H9 (cell line): Measurements from ENCODE around the gene MX1. TPM values are rescaled to one million over a fixed set of nuclear protein-coding genes. Genes with fewer than 3 reads are reported as not detected.

Source experiments
- DNase-seq: peaks from one replicate; pipeline ENCODE4 v3.0.0-alpha.2; 2017
- H2AFZ ChIP-seq: one replicate; pipeline ENCODE4 v1.6.1; 2013; ENCODE audit warnings: mild to moderate bottlenecking, low read length, control low read depth, moderate library complexity
- H2AK5ac ChIP-seq: 2 replicates; pipeline ENCODE4 v1.6.1; 2013; ENCODE audit warnings: low read length, control low read depth, mixed read lengths; ENCODE audit not compliant: insufficient read length
- H2BK120ac ChIP-seq: one replicate; pipeline ENCODE4 v1.6.1; 2013; ENCODE audit warnings: low read depth, mild to moderate bottlenecking, low read length, control low read depth, inconsistent platforms; ENCODE audit not compliant: poor library complexity, severe bottlenecking
- H2BK12ac ChIP-seq: 2 replicates; pipeline ENCODE4 v1.6.1; 2013; ENCODE audit warnings: low read length, control low read depth, mixed read lengths, low read depth; ENCODE audit not compliant: insufficient read length
- H2BK15ac ChIP-seq: 2 replicates; pipeline ENCODE4 v1.6.1; 2013; ENCODE audit warnings: low read depth, low read length, control low read depth
- H2BK20ac ChIP-seq: one replicate; pipeline ENCODE4 v1.6.1; 2013; ENCODE audit warnings: low read depth, mild to moderate bottlenecking, low read length, control low read depth, inconsistent platforms; ENCODE audit not compliant: poor library complexity, severe bottlenecking
- H2BK5ac ChIP-seq: 2 replicates; pipeline ENCODE4 v1.6.1; 2013; ENCODE audit warnings: low read length, control low read depth, mixed read lengths; ENCODE audit not compliant: insufficient read length
- H3K14ac ChIP-seq: 2 replicates; pipeline ENCODE4 v1.6.1; 2013; ENCODE audit warnings: low read length, control low read depth; ENCODE audit not compliant: insufficient read depth
- H3K18ac ChIP-seq: 2 replicates; pipeline ENCODE4 v1.6.1; 2013; ENCODE audit warnings: low read depth, mild to moderate bottlenecking, mixed read lengths, low read length, control low read depth; ENCODE audit not compliant: insufficient read length
- H3K23ac ChIP-seq: 2 replicates; pipeline ENCODE4 v1.6.1; 2013; ENCODE audit warnings: low read length, control low read depth, mixed read lengths, low read depth; ENCODE audit not compliant: insufficient read length
- H3K23me2 ChIP-seq: 2 replicates; pipeline ENCODE4 v1.6.1; 2013; ENCODE audit warnings: low read depth, mild to moderate bottlenecking, mixed read lengths, low read length, control low read depth; ENCODE audit not compliant: insufficient read length, poor library complexity, severe bottlenecking
- H3K27ac ChIP-seq: 2 replicates; pipeline ENCODE4 v1.5.1; 2013; ENCODE audit warnings: low read length, control low read depth, mixed read lengths, low read depth; ENCODE audit not compliant: insufficient read length
- H3K27me3 ChIP-seq: 2 replicates; pipeline ENCODE4 v1.6.1; 2013; ENCODE audit warnings: low read length, control low read depth, inconsistent platforms; ENCODE audit not compliant: insufficient read depth
- H3K4ac ChIP-seq: 2 replicates; pipeline ENCODE4 v1.6.1; 2013; ENCODE audit warnings: low read depth, mild to moderate bottlenecking, control low read depth, inconsistent platforms, low read length, moderate library complexity
- H3K4me1 ChIP-seq: 2 replicates; pipeline ENCODE4 v1.6.1; 2013; ENCODE audit warnings: low read length, control low read depth, inconsistent platforms; ENCODE audit not compliant: insufficient read depth
- H3K4me2 ChIP-seq: 2 replicates; pipeline ENCODE4 v1.6.1; 2013; ENCODE audit warnings: low read length, control low read depth, mixed read lengths; ENCODE audit not compliant: insufficient read length, insufficient read depth
- H3K56ac ChIP-seq: 2 replicates; pipeline ENCODE4 v1.6.1; 2013; ENCODE audit warnings: low read depth, mild to moderate bottlenecking, mixed read lengths, low read length, control low read depth; ENCODE audit not compliant: insufficient read length
- H3K79me1 ChIP-seq: 2 replicates; pipeline ENCODE4 v1.6.1; 2013; ENCODE audit warnings: low read depth, mild to moderate bottlenecking, moderate library complexity, low read length, control low read depth, inconsistent platforms; ENCODE audit not compliant: insufficient read depth, poor library complexity, severe bottlenecking
- H3K79me2 ChIP-seq: 2 replicates; pipeline ENCODE4 v1.6.1; 2013; ENCODE audit warnings: low read length, control low read depth, inconsistent platforms; ENCODE audit not compliant: insufficient read depth
- H3K9ac ChIP-seq: 2 replicates; pipeline ENCODE4 v1.6.1; 2013; ENCODE audit warnings: low read length, control low read depth, mixed read lengths; ENCODE audit not compliant: insufficient read length; ENCODE audit errors: extremely low read depth
- H3K9me3 ChIP-seq: one replicate; pipeline ENCODE4 v1.6.1; 2013; ENCODE audit warnings: low read depth, low read length, inconsistent platforms; ENCODE audit not compliant: control insufficient read depth
- H3T11ph ChIP-seq: one replicate; pipeline ENCODE4 v1.6.1; 2013; ENCODE audit warnings: mild to moderate bottlenecking, low read length, control low read depth, inconsistent platforms
- H4K20me1 ChIP-seq: one replicate; pipeline ENCODE4 v1.6.1; 2013; ENCODE audit not compliant: control insufficient read depth, insufficient read length, insufficient read depth
- H4K5ac ChIP-seq: 2 replicates; pipeline ENCODE4 v1.6.1; 2013; ENCODE audit warnings: low read depth, mild to moderate bottlenecking, mixed read lengths, low read length, control low read depth; ENCODE audit not compliant: insufficient read length
- H4K8ac ChIP-seq: replicated peaks from 2 replicates; pipeline ENCODE4 v1.6.1; 2013; ENCODE audit warnings: low read length, control low read depth, mixed read lengths, low read depth; ENCODE audit not compliant: insufficient read length
- H4K91ac ChIP-seq: 2 replicates; pipeline ENCODE4 v1.6.1; 2013; ENCODE audit warnings: low read depth, mild to moderate bottlenecking, moderate library complexity, mixed read lengths, low read length, control low read depth; ENCODE audit not compliant: insufficient read length
- H3K27ac Mint-ChIP-seq, 3 experiments: 2 replicates in 2 of 3; 3 replicates in 1 of 3; pipeline ENCODE4 v1.8.0; 2020 to 2021; ENCODE audit warnings: mixed read lengths in 3 of 3, mild to moderate bottlenecking in 1 of 3, moderate library complexity in 1 of 3
- H3K27me3 Mint-ChIP-seq: 2 replicates; pipeline ENCODE4 v1.8.0; 2021; ENCODE audit warnings: low read depth, mild to moderate bottlenecking, moderate library complexity, mixed read lengths
- H3K36me3 Mint-ChIP-seq, 3 experiments: 2 replicates in 2 of 3; 3 replicates in 1 of 3; pipeline ENCODE4 v1.8.0; 2020 to 2021; ENCODE audit warnings: low read depth in 3 of 3, mixed read lengths in 3 of 3; ENCODE audit not compliant: insufficient read depth in 1 of 3
- H3K4me1 Mint-ChIP-seq, 2 experiments: 2 replicates each; pipeline ENCODE4 v1.8.0; 2020; ENCODE audit warnings: mixed read lengths in 2 of 2
- H3K4me3 Mint-ChIP-seq, 2 experiments: 2 replicates in 1 of 2; 3 replicates in 1 of 2; pipeline ENCODE4 v1.8.0; 2020 to 2021; ENCODE audit warnings: mild to moderate bottlenecking in 2 of 2, mixed read lengths in 2 of 2, moderate library complexity in 1 of 2
- H3K9me3 Mint-ChIP-seq, 2 experiments: 2 replicates in 1 of 2; 3 replicates in 1 of 2; pipeline ENCODE4 v1.8.0; 2020; ENCODE audit warnings: mild to moderate bottlenecking in 2 of 2, mixed read lengths in 2 of 2, moderate library complexity in 1 of 2
- CTCF ChIP-seq: fragments of 200-600 bp; sonication (generic); conservative IDR thresholded peaks from 3 replicates; pipeline ENCODE4 v1.8.0; 2021; ENCODE audit warnings: antibody characterized with exemption, mild to moderate bottlenecking
- WGBS: extraction: QIAGEN DNeasy Blood & Tissue Kit; methylation state at CpG from one replicate; pipeline ENCODE4 v1.1.7; 2013; ENCODE audit warnings: missing lambda C conversion rate, low lambda C conversion rate, mixed read lengths; ENCODE audit not compliant: insufficient read length; ENCODE audit errors: extremely low coverage; 5-methylcytosine and 5-hydroxymethylcytosine counted together
- total RNA-seq: library from RNA; stranded (reverse); gene quantifications from 2 replicates; pipeline ENCODE4 v1.2.1, GENCODE V29; 2021

The MX1 gene
- total RNA-seq, 1 experiment from 2014 or later, result 6.3 TPM

- Histone ChIP-seq H3K4me2 (no peak overlapping the region), H3T11ph (no peak overlapping the region), H3K14ac (no peak overlapping the region), H4K8ac (no peak overlapping the region), H4K5ac (no peak overlapping the region), H2BK120ac (no peak overlapping the region), H3K4me1 (peaks cover 5% of the 10 kb centered on the region; the same call in 1 of the 2 replicates), H3K79me1 (no peaks in the 10 kb centered on the region), H3K23me2 (no peaks in the 10 kb centered on the region), H3K4ac (no peak overlapping the region), H2AK5ac (no peak overlapping the region), H3K27me3 (no peaks in the 10 kb centered on the region), H4K91ac (no peak overlapping the region), H3K9ac (no peak overlapping the region), H3K23ac (no peak overlapping the region), H4K20me1 (no peaks in the 10 kb centered on the region), H2BK12ac (no peak overlapping the region), H3K79me2 (no peaks in the 10 kb centered on the region), H3K27ac (no peak overlapping the region), H3K9me3 (no peaks in the 10 kb centered on the region), H2BK15ac (no peak overlapping the region), H2BK5ac (no peak overlapping the region), H2BK20ac (no peak overlapping the region), H3K56ac (no peak overlapping the region), H2AFZ (no peak overlapping the region), H3K18ac (no peak overlapping the region)
- no CpG with 5 or more reads among the region's 11 CpGs for WGBS
- DNase-seq, result no peak
- Mint-ChIP-seq H3K27me3 (no peaks in the 10 kb centered on the region; the same call in 1 of the 2 replicates), H3K4me3 (no peak overlapping the region), H3K9me3 (peaks cover 5 to 6% of the 10 kb centered on the region in 2 experiments; a peak in 3 of 5 replicates), H3K4me1 (peaks cover 24% of the 10 kb centered on the region in 2 experiments), H3K36me3 (peaks cover 8 to 31% (median 12%) of the 10 kb centered on the region in 3 experiments), H3K27ac (no peak overlapping the region)
- no peak for TF ChIP-seq CTCF
Observed at GRCh38 chr21:41435706-41436105, 9.7 kb downstream of the MX1 start.
